Glomerular visceral epithelial cell (primary cell): ENCODE results near the gene FBXO42.

ENCODE experiments used
- DNase-seq: peaks from one replicate; pipeline ENCODE4 v3.0.0-alpha.2; 2016; ENCODE audit errors: extremely low spot score

The FBXO42 gene

DNA sequence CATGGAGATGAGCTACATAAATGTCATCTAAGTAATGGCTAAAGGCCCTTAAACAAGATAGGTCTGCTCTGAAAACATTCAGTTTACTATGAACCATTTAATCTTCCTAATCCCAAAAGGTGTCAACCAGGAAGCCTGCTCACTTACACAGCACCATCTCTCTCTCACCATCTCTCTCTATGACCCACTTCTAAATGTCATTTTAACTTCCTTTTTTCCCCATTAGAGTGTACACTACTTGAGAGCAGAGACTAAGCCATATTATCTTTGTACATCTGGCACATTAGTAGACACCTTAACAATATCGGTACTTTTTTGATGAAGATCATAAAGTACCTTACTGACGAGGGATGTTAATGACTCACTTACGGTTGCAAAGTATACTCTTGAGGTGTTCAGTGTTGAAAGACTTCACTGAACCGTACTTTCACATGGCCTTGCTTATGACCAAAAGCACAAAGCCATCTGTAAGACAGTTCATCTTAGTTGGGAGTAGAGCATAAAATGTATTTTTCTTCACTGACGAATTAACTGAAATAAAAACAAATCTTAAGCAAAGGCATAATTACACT is 25.4 kb downstream of the FBXO42 start:
- DNase-seq, result no peak

DNA sequence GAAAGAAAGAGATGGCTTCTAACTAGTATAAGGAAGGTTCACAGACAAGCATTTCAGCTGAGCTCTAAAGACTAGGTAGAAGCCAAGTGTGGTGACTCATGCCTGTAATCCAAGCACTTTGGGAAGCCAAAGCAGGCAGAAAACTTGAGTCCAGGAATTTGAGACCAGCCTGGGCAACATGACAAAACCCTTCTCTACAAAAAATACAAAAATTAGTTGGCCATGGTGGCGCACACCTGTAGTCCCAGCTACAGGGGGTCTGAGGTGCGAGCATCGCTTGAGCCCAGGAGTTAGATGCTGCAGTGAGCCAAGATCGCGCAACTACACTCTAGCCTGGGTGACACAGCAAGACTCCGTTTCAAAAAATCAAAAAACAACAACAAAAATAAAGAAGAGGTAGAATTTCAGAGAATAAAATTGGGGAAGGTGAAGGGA is 27.8 kb downstream of the FBXO42 start:
- DNase-seq, result peak; percentile 57

DNA sequence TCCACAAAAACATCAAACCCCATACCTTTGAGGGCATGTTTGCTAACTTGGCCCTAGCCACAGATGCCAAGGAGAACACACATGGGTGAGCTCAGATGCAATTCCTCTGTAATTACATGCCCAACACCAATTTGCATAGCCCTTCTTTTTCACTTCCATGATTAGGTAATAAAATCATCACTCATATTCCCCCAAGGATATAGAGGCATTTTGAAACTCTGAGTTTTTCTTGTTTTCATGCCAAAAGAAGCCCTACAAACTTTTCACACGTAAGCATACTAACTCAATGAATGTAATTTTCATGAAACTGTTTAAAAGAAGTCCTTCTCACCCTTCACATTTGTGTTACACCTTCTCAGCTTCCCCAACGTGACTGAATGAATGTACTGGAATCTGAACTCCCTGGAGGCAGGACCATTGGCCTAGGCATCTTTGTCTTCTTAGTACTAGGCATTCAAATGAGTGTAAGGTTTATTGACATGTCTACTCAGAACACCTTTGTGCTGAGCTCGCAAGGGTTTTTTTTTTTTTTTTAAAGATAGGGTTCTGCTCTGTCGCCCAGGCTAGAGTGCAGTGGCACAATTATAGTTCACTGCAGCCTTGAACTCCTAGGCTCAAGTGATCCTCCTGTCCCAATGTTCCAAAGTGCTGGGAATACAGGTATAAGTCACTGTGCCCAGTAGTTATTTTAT is 31.0 kb downstream of the FBXO42 start:
- no peak for DNase-seq

DNA sequence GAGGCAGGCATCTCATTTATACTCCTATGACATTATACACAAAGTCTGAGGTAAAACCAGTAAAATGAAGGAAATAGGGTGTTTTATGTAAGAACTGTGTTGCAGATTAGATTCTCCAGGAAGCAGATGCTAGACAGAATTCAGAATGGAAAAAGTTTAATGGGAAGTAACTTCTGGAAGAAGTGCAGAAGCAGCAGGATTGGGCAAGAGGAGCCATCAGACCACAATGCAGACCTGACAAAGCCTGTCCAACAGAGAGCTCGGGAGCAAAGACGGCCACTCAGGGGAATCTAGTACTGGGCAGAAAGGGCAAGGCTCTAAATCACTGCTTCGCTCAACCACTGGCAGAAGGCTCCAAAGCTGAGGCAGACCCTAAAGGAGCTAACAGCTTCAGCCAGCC is 33.7 kb downstream of the FBXO42 start:
- no peak for DNase-seq

DNA sequence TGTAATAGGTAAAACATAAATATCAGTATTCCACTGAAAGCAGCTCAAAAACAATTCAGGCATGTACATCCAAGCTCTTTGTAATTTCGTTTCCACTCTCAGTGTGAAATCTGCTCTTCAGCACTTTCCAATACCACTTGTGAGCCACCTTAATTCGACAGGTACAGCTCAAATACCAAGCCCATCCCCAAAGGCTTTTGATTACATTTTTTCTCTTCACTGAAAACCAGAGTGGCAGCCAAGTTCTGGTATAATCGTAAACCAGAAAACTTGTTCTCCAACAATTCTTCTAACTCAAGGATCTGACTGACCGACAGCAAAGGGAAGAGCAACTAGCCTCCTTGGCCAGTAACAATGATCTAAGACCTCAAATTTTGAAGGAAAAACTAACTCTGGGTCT is 36.8 kb downstream of the FBXO42 start:
- DNase-seq, result no peak

DNA sequence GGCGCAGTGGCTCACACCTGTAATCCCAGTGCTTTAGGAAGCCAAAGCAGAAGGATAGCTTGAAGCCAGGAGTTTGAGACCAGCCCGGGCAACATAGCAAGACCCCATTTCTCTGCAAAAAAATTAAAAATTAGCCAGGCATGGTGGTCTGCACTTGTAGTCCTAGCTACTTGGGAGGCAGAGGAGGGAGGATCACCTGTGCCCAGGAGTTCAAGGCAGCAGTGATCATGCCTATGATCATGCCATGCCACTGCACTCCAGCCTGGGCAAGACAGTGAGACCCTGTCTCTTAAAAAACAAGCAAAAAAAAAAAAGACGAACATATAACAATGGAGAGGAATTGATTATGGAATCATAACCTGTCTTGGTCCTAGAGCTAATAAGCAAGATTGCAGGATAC is 45.1 kb downstream of the FBXO42 start:
- no peak for DNase-seq

DNA sequence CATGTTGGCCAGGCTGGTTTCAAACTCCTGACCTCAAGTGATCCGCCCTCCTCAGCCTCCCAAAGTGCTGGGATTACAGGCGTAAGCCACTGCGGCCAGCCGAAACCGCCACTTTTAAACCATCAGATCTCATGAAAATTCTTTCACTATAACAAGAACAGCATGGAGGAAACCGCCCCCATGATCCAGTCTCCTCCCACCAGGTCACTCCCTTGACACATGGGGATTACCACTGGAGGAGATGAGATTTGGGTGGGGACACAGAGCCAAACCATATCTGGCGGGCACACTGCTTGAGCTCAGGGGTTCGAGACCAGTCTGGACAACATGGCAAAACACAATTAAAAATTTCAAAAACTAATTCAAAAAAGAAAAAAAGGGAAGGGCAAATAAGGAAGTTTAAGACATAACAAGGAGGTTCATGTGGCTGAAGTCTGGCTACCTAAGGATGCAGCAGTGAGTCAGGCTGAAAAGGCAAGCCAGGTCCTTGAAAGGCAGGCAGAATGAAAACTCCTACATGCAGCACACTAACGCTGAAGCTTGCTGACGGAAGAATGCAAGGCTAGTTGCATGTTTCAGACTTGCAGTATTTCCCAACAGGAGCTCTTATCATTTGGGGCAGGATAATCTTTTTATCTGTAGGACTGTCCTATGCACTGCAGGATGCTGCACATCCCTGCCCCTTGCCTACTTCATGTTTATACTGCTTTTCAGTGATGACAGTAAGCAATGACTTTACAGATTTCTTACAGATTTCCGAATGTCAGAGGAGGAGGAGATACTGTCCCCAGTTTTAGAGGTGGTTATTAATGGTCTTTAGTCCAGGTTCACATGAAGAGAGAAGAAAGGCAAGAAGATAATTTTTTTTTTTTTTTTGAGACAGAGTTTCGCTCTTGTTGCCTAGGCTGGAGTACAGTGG is 49.3 kb downstream of the FBXO42 start:
- DNase-seq, result no peak

DNA sequence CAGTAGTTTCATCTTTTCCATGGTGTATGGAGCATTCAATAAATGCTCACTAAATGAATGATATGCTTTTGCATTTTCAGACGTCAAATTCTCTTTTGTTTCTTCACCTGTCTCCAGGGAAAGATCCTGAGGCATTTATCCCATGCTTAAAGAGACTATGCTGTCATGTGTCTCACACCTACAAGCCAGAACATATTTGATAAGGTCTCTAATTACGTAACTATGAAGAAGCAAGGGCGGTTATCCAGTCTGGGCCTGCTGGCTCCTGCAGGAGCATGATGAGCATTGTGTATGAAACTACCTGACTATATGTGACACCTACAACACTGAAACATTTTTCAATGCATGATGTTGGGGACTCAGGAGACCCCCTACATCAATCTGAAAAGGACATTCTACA is 51.8 kb downstream of the FBXO42 start:
- no peak for DNase-seq

DNA sequence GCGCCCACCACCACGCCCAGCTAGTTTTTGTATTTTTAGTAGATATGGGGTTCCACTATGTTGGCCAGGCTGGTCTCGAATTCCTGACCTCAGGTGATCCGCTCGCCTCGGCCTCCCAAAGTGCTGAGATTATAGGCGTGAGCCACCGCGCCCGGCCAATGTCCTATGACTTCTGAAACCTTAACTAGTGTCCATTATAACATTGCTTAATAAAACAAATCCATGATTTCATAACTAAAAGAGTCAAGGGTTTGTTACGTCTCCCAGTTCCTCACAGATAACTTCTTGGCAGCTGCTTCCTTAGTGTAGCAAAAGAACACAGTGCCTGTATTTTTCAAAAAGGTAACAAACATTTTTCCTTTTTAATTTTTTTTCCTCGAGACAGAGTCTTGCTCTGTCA is 53.6 kb downstream of the FBXO42 start:
- DNase-seq, result no peak

DNA sequence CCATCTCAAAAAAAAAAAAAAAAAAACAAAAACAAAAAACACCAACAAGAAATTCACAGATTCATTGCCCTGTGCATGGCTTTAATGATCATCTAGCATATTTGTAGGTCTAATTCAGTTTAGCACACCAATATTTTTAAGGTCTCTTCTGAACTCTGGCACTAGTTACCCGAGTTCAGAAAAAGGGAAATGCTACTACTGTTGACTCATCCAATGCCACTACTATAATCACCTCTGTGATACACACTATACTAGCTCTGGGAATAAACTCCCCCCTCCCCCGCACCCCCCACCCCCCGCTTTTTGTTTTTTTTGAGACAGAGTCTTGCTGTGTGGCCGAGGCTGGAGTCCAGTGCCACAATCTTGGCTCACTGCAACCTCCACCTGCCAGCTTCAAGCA is 55.6 kb downstream of the FBXO42 start:
- DNase-seq, result no peak

DNA sequence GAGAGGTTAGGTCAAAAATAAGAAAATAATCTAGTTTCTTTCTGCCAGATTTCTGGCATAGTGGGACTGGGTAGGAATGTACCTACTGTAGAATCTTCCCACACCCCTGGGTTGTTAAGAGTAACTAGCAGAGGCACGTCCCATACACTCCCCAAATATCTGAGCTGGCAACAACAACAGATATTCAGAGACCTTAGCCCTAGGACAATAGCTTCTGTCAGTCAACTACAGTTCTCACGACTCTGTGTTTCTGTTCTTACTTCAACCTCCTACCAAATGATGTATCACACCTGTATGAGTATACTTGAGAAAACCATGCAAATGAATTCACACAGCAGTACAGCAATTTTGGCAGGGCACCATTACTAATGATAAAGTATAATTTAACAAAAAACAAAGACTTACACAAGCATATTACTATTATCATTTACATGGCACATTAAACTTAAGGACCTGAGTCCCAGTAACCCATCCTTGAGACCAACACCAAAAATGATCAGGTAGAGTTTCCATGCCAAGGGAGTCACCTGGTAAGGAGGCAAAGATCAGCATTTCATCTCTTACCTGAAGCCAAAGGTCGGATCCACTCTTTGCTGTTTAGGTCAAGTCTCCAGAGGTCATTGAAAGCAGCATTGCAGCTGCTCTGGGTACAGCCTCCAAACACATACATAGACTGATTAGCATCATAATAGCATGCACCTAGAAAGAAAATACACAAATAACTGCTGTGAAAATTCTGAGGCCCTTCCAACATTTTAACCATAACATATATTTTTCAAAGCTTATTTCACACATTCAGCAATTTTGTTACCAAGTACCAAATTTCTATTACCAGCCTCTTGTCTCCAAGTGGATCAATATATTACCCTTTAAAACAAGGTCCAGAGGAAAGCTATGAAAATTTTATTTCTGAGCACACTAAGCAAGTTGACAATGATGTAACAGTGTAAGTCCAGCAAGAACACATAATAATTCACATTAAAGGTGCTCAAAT is 57.8 kb downstream of the FBXO42 start:
- no peak for DNase-seq

DNA sequence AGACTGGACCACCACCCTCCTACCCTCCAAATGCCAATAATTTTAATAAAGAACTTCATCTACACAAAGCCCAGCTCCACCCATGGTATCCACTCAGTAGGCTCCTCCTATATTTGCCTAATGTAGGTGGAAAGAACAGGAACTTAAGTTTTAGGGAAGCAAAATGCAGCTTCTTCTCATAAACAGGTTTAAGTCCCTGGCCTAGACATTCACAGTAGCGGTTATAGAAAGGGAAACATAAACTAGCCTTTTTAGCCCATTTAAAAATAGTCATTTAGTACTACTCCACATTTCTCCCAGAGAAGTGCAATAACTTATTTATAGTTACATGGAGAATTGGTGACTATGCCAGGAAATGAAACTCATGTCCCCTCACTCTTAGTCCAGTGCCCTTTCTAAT is 58.7 kb downstream of the FBXO42 start:
- DNase-seq, result no peak

DNA sequence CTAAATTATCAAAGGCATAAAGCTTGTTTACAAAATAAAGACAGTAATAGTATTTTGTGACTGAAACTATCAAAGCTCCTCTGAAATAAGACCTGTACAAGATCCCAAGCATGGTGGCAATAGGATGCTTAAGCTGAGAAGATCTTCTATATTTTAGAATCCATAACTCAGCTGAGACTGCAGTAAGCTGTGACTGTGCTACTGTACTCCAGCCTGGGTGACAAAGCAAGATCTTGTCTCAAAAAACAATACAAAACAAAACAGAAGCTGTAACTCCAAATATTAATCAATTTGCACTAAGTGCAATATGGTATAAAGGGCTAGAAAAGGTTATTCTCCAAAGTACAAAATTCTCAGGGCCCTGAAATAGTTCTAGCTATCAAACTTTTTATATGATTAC is 59.5 kb downstream of the FBXO42 start:
- DNase-seq, result no peak

DNA sequence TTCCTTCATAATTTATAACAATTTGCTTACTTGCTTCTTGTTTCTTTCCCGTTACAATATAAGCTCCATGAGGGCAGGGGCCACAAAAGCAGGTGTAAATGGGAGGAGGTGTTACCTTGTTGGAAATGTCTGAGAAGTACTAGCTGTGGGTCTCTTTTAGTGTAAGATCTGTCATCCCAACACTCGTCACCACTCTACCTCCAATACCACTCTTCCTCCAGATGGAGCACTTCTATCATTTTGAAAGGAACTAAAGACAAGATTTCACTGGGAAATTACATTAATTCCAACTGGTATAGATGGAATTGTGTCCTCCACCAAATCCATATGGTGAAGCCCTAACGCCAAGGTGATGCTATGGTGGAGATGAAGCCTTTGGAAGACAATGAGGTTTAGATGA is 62.3 kb downstream of the FBXO42 start:
- no peak for DNase-seq

DNA sequence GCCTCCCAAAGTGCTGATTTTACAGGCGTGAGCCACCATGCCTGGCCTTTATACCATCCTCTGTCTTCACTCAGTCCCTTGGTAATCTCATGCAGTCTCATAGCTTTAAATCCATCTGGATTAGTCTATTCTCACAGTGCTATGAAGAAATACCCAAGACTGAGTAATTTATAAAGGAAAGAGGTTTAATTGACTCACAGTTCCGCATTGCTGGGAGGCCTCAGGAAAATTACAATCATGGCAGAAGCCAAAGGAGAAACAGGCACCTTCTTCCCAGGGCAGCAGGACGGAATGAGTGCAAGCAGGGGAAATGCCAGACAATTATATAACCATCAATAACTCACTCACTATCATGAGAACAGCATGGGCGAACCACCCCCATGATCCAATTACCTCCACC is 66.2 kb downstream of the FBXO42 start:
- DNase-seq, result no peak

DNA sequence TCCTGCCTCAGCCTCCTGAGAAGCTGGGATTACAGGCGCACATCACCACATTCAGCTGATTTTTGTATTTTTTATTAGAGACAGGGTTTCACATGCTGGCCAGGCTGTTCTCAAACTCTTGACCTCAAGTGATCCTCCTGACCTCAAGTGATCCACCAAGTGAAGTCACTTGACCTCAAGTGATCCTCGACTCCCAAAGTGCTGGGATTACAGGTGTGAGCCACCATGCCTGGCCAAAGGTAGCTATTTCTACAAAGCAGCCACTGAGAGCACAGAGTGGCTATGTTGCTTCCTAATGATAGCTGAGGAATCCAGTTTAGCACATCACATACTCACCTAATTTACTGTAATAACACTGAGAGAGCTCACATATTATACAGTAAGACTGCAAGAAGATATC is 70.5 kb downstream of the FBXO42 start:
- no peak for DNase-seq

DNA sequence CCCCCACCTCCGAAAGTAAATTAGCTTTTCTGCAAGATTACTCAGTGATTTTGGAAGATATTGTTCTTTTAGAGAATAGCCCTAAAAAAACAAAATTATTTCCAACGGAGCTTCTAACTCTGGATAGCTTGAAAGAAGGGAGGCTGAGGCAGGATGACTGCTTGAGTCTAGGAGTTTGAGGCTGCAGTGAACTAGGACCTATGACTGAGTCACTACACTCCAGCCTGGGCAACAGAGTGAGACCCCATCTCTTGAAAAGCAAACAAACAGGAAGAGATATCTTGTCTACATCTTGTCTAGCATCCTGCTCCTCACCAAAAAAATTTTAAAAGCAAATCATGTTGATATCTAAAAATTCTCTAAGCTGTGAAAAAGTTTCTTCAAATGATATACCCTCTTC is 73.1 kb downstream of the FBXO42 start:
- no peak for DNase-seq

DNA sequence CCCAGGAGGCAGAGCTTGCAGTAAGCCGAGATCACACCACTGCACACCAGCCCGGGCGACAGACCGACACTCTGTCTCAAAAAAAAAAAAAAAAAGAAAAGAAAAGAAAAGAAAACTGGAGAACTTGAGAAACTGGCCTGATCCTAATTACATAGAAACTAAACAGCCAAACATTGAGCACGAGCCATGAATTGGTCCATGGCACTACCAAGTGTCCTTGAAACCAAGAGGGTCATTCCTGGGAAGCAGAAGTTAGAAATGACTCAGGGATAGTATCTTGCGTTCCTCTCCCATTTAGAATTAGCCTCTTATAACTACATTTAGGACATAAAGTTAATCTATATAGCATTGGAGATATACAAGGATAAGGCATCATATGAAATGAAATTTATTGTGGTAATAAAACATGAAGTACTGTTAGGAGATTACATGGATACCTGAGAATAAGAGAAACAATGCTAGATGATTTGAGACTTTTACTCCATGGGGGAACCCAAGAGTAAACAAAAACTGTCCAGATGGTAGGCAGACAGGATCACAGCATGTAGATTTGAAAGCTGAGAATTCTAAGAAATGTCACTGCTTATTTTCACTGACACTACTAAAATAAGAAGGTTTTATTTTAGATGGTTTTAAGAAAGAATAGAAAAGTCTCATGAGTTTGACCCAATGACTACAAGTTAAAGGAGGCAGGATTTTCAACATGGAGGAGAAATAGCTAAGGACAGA is 75.8 kb downstream of the FBXO42 start:
- DNase-seq, result no peak

DNA sequence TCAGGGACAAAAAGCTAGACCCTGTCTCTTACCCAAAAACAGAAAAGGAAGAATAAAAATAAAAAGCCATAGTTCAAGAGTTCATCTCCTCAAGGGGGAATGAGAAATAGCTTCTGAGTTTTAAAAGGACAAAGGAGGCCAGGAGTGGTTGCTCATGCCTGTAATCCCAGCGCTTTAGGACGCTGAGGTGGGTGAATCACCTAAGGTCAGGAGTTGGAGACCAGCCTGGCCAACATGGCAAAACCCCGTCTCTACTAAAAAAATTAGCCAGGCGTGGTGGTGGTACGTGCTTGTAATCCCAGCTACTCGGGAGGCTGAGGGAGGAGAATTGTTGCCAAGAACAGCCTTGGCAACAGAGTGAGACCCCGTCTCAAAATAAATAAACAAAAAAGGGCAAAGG is 76.7 kb downstream of the FBXO42 start:
- peak; percentile 11 for DNase-seq

DNA sequence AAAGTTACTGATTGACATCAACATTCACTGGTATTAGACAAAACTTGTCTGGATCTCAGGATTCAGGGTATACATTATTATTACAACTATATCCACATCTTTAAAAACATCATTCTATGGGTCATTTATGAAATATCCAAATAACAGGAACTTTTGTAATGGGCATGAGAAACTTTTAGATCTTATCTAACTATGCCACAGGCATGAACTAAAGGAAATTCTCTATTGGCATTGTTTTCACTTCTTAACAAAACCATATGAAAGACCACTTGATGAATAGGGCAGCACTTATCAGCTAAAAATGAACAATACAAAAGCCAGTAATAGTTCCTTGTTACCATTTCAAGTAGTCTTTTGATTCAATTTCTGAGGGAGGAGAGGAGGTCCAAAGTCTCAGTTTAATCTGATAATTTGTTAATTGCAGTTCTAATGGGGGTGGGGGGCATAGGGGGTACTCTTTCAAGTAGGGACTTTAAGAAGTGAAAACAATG is 84.5 kb downstream of the FBXO42 start:
- no peak for DNase-seq
